ENCODE results near the gene CCN2.
A peak's percentile ranks its signal among the peaks of the same experiment; 100 is the strongest.
"Not testable (repeated sequence)": the region's sequence is repeated elsewhere in the genome, so short reads cannot be mapped to it uniquely, and the experiment has no call there.

The CCN2 gene

GRCh38 chr6:131910956-131911355, 40.2 kb downstream of the CCN2 start:
- no peak overlapping the region for H3K4me3 ChIP-seq (ENCODE audit: low read depth, low read length)

- no peak overlapping the region for H3K4me3 ChIP-seq (ENCODE audit: low read depth, low read length)
Observed at GRCh38 chr6:131910219-131910589, 41.0 kb downstream of the CCN2 start.

- H3K4me3 ChIP-seq (ENCODE audit: low read depth, low read length), result no peak overlapping the region
Observed at GRCh38 chr6:131909408-131910218, 41.6 kb downstream of the CCN2 start.

GRCh38 chr6:131908787-131909186, 42.4 kb downstream of the CCN2 start:
- not testable (repeated sequence) for H3K4me3 ChIP-seq (ENCODE audit: low read depth, low read length)

GRCh38 chr6:131903734-131904133, 47.4 kb downstream of the CCN2 start:
- peak overlapping the region; percentile 30 for H3K4me3 ChIP-seq (ENCODE audit: low read depth, low read length)

- H3K4me3 ChIP-seq (ENCODE audit: low read depth, low read length), result not testable (repeated sequence)
Observed at GRCh38 chr6:131901326-131901873, 49.8 kb downstream of the CCN2 start.

GRCh38 chr6:131900231-131900630, 50.9 kb downstream of the CCN2 start:
- H3K4me3 ChIP-seq (ENCODE audit: low read depth, low read length), result no peak overlapping the region

- H3K4me3 ChIP-seq (ENCODE audit: low read depth, low read length), result no peak overlapping the region
Observed at GRCh38 chr6:131898718-131899117, 52.5 kb downstream of the CCN2 start.
